ENCODE results near the gene CCR1. TPM values are rescaled to one million over a fixed set of nuclear protein-coding genes. Genes with fewer than 3 reads are reported as not detected.

The CCR1 gene
- total and polyA plus RNA-seq, 9 of the 15 experiments (the other 6 are each of a cell fraction or from before 2014, with no cell fraction given): not detected

DNA sequence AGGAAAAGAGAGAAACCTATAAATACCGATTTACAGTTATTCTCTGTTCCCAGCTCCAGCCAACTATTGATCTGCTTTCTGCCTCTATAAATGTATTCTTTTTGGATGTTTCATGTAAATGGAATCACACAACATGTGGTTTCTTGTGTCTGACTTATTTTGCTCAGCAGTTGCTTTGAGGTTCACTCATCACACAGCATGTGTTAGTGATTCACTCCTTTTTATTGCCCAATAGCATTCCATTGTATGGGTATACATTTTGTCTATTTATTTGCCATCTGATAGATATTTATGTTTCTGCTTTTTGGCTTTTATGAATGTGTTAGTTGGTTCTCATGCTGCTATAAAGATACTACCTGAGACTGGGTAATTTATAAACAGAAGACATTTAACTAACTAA lies 23.6 kb downstream of the CCR1 start:
- DNase-seq (ENCODE audit: extremely low read depth in 1 of 4, low spot score in 3 of 4): no peak
- no peak overlapping the region for H2AFZ ChIP-seq (ENCODE audit: low read depth, low read length)
- H3K36me3 ChIP-seq (ENCODE audit: control insufficient read depth, insufficient read depth, low read length): no peaks in the 10 kb centered on the region
- WGBS (ENCODE audit: insufficient coverage, low coverage, missing lambda C conversion rate): 0% methylated on average over 1 of the region's 1 CpG
- H3K9ac ChIP-seq (ENCODE audit: insufficient read depth in 1 of 2, low read depth in 2 of 2, low read length in 2 of 2): no peak overlapping the region
- no peaks in the 10 kb centered on the region for H3K9me3 ChIP-seq (replicated peaks; ENCODE audit: control insufficient read depth, insufficient read depth, low read depth, low read length)
- BruUV-seq (replicated peaks): no TSS peak
- H3K4me1 ChIP-seq (replicated peaks in 1 of 2; ENCODE audit: control insufficient read depth in 2 of 2, insufficient read depth in 2 of 2, low read length in 2 of 2): no peaks in the 10 kb centered on the region
- ChIA-PET CTCF (ENCODE audit: low intra/inter-chr PET ratio) (no interaction called here), POLR2A (no interaction called here)
- no peaks in the 10 kb centered on the region for H4K20me1 ChIP-seq (replicated peaks; ENCODE audit: control insufficient read depth, insufficient read depth, low read length)
- TF ChIP-seq CEBPG (CRISPR knock-in tag; IDR thresholded peaks at IDR 0.05) (no peak), CEBPG (tag; conservative IDR thresholded peaks at IDR 0.05 in 1 of 2, IDR thresholded peaks at IDR 0.05 in 1 of 2) (peak in 1 of 2 experiments; percentile 34; a peak in 1 of 4 replicates), CEBPB (tag; IDR thresholded peaks at IDR 0.05) (0 out of 2 replicates have a peak, but pooled peaks have one; percentile 12)
- TF ChIP-seq, protein P1, sequence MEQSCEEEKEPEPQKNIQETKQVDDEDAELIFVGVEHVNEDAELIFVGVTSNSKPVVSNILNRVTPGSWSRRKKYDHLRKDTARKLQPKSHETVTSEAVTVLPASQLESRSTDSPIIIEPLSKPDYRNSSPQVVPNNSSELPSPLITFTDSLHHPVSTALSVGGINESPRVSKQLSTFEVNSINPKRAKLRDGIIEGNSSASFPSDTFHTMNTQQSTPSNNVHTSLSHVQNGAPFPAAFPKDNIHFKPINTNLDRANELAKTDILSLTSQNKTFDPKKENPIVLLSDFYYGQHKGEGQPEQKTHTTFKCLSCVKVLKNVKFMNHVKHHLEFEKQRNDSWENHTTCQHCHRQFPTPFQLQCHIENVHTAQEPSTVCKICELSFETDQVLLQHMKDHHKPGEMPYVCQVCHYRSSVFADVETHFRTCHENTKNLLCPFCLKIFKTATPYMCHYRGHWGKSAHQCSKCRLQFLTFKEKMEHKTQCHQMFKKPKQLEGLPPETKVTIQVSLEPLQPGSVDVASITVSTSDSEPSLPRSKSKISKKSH (CRISPR knock-in tag; IDR thresholded peaks at IDR 0.05): no peak
- no peak overlapping the region for H3K4me3 ChIP-seq
- no peaks in the 10 kb centered on the region for H3K79me2 ChIP-seq (ENCODE audit: control insufficient read depth, insufficient read depth, low read length)
- H3K4me2 ChIP-seq (ENCODE audit: insufficient read depth, low read length): no peak overlapping the region
- H3K27ac ChIP-seq (ENCODE audit: extremely low read depth, low read depth, low read length): no peak overlapping the region
- intact Hi-C loops (cut with micrococcal nuclease): no loop called here
- no peaks in the 10 kb centered on the region for H3K9me1 ChIP-seq (ENCODE audit: control insufficient read depth, insufficient read depth, low read length)
- in situ Hi-C loops (cut with MboI): no loop called here
- no peak for FAIRE-seq
- no peak for ATAC-seq
- peaks cover 4 to 14% of the 10 kb centered on the region in 2 experiments; a peak in 4 of 5 replicates for H3K27me3 ChIP-seq (ENCODE audit: control insufficient read depth in 2 of 2, insufficient read depth in 2 of 2, low read length in 2 of 2)

- FAIRE-seq (no peak), ATAC-seq (no peak), DNase-seq (ENCODE audit: extremely low read depth in 1 of 4, low spot score in 3 of 4) (no peak)
- ChIA-PET CTCF (ENCODE audit: low intra/inter-chr PET ratio) (no interaction called here), POLR2A (no interaction called here)
- WGBS (ENCODE audit: insufficient coverage, low coverage, missing lambda C conversion rate): 3% methylated on average over 5 of the region's 5 CpGs
- H3K4me2 ChIP-seq (ENCODE audit: insufficient read depth, low read length): no peak overlapping the region
- no peaks in the 10 kb centered on the region for H3K9me3 ChIP-seq (replicated peaks; ENCODE audit: control insufficient read depth, insufficient read depth, low read depth, low read length)
- no TSS peak for BruUV-seq (replicated peaks)
- no peaks in the 10 kb centered on the region for H3K4me1 ChIP-seq (replicated peaks in 1 of 2; ENCODE audit: control insufficient read depth in 2 of 2, insufficient read depth in 2 of 2, low read length in 2 of 2)
- H4K20me1 ChIP-seq (replicated peaks; ENCODE audit: control insufficient read depth, insufficient read depth, low read length): no peaks in the 10 kb centered on the region
- H3K27me3 ChIP-seq (ENCODE audit: control insufficient read depth in 2 of 2, insufficient read depth in 2 of 2, low read length in 2 of 2): peaks cover 0 to 7% of the 10 kb centered on the region in 2 experiments; a peak in 2 of 5 replicates
- no peak overlapping the region for H2AFZ ChIP-seq (ENCODE audit: low read depth, low read length)
- no peaks in the 10 kb centered on the region for H3K79me2 ChIP-seq (ENCODE audit: control insufficient read depth, insufficient read depth, low read length)
- no peak overlapping the region for H3K9ac ChIP-seq (ENCODE audit: insufficient read depth in 1 of 2, low read depth in 2 of 2, low read length in 2 of 2)
- H3K36me3 ChIP-seq (ENCODE audit: control insufficient read depth, insufficient read depth, low read length): no peaks in the 10 kb centered on the region
- intact Hi-C loops (cut with micrococcal nuclease) (no loop called here), in situ Hi-C loops (cut with MboI) (no loop called here)
- no peak overlapping the region for H3K4me3 ChIP-seq
- no peak overlapping the region for H3K27ac ChIP-seq (ENCODE audit: extremely low read depth, low read depth, low read length)
- no peaks in the 10 kb centered on the region for H3K9me1 ChIP-seq (ENCODE audit: control insufficient read depth, insufficient read depth, low read length)
These were observed 24.8 kb downstream of the CCR1 start for GRCh38 chr3:46183330-46183729.

Measured in K562 (cell line).